GM19023 (cell line): ENCODE results near the gene CD34.

Source experiments
- ATAC-seq: cut with Tn5 transposase; IDR thresholded peaks from one replicate; pipeline ENCODE4 v1.9.1; 2021; ENCODE audit warnings: mild to moderate bottlenecking, moderate library complexity; ENCODE audit not compliant: unreplicated experiment

CD34 gene

GRCh38 chr1:207901041-207901653 lies 9.8 kb downstream of the CD34 start:
- ATAC-seq = no peak

- no peak for ATAC-seq
These were observed 12.1 kb downstream of the CD34 start for GRCh38 chr1:207898836-207899235.

DNA sequence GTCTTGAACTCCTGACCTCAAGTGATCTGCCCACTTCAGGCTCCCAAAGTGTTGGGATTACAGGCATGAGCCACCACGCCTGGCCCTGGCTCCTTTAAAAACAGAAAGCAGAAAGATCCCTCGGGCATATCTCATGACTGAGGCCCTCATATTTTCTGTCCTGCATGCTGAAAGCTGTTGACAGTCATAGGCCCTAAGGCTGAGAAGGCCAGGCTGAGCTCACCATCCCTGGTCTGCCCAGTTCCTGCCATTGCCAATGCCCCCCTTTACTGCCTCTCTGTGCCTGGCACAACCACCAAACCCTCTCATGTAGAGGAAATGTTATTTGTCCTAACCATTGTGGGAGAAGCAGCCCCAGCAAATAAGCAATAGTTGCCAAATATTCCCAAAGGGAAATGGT lies 12.7 kb downstream of the CD34 start:
- ATAC-seq = no peak

DNA sequence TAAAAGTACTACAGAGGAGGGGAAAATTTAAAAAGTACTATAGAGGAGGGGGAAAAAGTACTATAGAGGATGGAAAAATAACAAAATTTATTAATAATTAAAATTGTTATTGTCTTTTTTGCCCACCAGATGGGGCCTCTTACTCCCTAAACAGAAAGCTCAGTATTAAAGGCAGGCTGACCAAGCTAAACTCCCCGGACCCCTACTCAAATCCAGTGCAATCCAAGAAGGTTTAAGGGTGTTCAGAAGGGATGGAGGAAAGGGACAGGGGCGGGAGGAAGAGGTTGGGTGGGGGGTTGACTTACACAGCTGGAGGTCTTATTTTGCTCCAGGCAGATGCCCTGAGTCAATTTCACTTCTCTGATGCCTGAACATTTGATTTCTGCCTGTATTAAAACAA lies 13.7 kb downstream of the CD34 start:
- no peak for ATAC-seq

GRCh38 chr1:207896547-207896946 lies 14.4 kb downstream of the CD34 start:
- ATAC-seq = no peak

GRCh38 chr1:207894704-207895103 lies 16.2 kb downstream of the CD34 start:
- no peak for ATAC-seq

- ATAC-seq = no peak
These were observed 17.0 kb downstream of the CD34 start for GRCh38 chr1:207893737-207894582.

- ATAC-seq = no peak
These were observed 18.2 kb downstream of the CD34 start for GRCh38 chr1:207892764-207893163.

DNA sequence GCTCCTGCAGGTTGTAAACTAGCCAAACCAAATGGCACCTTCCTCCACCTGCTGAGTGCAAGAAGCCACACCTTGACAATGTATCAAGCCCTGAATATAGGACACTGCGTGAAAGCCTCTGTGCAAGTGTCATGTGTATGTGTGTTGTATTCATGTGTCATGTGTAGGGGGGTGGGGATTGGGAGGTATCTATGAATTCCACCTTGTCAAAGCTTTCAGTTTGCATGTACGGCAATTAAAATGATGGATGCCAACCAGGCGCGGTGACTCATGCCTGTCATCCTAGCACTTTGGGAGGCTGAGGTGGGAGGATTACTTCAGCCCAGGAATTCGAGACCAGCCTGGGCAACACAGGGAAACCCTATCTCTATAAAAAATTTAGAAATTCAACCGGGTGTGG lies 19.8 kb downstream of the CD34 start:
- ATAC-seq = no peak

GRCh38 chr1:207890136-207890738 lies 20.7 kb downstream of the CD34 start:
- no peak for ATAC-seq

GRCh38 chr1:207888652-207889051 lies 22.3 kb downstream of the CD34 start:
- no peak for ATAC-seq

- no peak for ATAC-seq
These were observed 23.3 kb downstream of the CD34 start for GRCh38 chr1:207887542-207888201.

GRCh38 chr1:207886227-207886626 lies 24.7 kb downstream of the CD34 start:
- no peak for ATAC-seq

DNA sequence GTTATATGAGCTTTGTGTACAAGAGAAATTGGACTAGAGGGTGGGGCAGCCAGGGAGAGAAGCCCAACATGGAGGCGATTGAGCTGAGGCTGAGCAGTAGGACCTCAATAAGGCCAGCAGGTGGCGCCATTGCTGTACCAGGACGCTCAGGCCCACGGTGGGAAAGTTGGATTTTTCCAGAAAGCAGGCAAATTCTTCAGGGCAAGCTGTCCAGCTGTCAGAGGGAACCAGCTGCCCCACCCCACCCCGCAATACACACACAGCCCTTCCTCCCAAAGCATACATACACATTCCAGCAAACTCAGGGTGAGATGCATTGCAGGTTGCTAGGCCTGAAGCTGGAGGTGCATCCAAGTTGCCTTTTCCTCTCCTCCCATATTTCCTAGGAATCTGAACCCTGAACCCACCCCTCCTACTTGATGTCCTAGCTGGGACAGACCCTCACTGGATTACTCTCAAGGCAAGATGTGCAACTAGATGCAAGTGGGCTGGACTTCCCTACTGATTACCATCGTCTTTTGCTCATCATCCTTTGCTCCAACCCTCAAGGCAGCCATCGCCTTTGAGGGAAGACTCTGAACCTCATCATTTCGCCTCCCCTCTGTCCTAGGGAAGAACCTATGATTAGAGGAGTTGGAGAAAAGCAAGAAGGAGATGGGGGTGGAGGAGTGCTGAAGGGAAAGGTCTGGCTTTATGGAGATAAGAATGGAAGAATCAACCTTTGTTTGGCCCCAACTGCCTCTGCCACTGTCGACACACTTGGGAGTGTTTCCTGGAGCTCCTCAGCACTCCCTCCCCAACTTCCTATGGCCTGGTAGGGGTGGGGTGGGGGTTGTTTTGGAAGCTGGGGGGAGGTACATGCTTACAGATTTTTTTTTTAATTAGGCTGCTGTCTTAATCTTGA lies 25.5 kb downstream of the CD34 start:
- ATAC-seq = peak; percentile 71

DNA sequence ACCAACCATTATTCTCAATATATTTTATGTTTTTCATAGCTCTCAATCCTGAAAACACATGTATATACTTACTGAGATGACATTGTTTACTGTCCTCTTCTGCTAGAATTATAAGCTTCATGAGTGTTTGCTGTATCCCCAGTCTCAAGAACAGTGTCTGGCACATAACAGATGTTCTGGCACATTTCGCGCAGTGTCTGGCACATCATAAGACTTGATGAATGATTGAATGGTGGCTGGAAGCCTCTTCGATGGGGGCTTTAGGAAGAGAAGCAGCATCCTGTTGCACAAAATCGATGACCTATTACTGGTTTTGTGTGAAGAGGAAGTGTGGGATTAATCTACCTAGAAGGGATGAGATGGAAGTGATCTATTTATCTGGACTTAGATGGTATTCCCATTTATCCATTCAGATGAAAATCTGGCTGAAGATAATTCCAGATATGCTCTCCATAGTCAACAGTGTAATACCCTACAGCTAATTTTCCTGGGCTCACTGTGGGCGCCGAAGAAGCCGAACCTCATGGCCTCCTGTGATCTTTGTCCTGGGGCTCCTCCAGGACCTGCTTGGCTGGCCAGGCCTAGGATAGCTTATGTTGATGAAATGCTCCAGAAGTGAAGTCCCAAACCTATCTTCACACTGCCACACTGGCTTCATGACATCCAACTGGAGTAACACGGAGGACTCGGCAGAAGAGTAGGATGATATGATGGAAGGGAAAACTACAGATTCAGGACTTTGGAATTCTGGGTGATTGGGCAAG lies 26.5 kb downstream of the CD34 start:
- ATAC-seq = no peak

DNA sequence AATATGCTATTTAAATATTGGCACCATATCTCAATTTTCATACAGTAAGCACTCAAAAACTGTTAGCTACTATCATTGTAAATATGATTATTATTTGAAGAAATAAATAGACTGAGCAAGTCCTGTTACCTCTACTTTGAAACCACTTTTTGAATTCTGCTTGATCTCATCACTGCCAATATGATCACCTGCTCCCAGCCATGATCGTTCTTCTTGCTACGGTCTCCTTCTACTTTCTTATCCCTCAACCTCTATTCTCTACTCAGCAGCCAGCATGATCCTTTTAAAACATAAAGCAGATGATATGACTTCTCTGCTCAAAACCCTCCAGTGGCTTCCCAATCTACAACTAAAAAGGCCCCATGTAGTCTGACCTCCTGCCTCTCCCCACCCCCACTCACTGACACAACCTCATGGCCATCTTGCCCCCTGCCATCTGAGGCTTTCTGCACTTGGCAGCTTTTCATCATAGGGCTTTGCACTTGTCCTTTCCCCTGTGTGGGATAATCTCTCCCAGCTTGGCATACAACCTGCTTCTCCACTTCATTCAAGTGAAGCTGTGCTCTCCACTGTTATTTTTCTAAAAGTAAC lies 27.2 kb downstream of the CD34 start:
- ATAC-seq = no peak

- ATAC-seq = peak; percentile 57
These were observed 27.7 kb downstream of the CD34 start for GRCh38 chr1:207883104-207883651.

- no peak for ATAC-seq
These were observed 28.2 kb downstream of the CD34 start for GRCh38 chr1:207882692-207883091.

- no peak for ATAC-seq
These were observed 32.0 kb downstream of the CD34 start for GRCh38 chr1:207878939-207879338.
